Stimulated activated CD4-positive, alpha-beta T cell treated with anti-CD3 and anti-CD28 coated beads, TNF-alpha, amount 100 ng/mL, for 24 hours (primary cell): ENCODE data around the gene RAB8B.

Source experiments
- DNase-seq, 3 experiments: peaks; one replicate each; pipeline ENCODE4 v3.0.0-alpha.2; 2020; ENCODE audit warnings: low read depth in 3 of 3

The RAB8B gene

GRCh38 chr15:63276342-63277037 lies 87.1 kb downstream of the RAB8B start:
- DNase-seq: no peak

- peak; percentile 32 to 78 (median 41) for DNase-seq
These were observed 87.9 kb downstream of the RAB8B start, which contains the start of gene APH1B for GRCh38 chr15:63277038-63277892. APH1B (plus strand) TSS chr15:63277605; CDS start chr15:63277624, 19 bp downstream.

- DNase-seq: no peak
These were observed 88.6 kb downstream of the RAB8B start for GRCh38 chr15:63277893-63278456.

- no peak for DNase-seq
These were observed 93.7 kb downstream of the RAB8B start for GRCh38 chr15:63283126-63283525.

- DNase-seq: no peak
These were observed 94.9 kb downstream of the RAB8B start for GRCh38 chr15:63284335-63284734.

GRCh38 chr15:63287109-63287508 lies 97.7 kb downstream of the RAB8B start:
- DNase-seq: no peak

DNA sequence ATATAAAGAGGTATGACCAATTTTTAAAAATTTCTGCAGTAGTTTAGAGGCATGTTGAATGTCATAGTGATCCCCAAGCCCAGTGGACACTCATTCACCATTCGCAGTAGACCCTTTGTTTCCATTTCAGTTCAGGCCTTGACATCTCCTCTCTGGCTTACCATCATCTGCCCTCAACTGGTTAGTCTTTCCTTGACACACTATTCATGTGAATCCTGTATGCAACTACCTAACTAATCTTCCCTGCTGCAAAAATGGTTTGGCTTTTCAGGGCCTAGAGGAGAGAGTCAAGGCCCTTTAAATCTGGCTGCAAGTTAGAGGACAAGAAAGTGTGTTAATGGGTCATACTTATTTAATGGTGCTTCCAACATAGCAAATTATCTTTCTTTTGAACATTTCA lies 98.9 kb downstream of the RAB8B start:
- no peak for DNase-seq

GRCh38 chr15:63288778-63289378 lies 99.5 kb downstream of the RAB8B start:
- DNase-seq: no peak

DNA sequence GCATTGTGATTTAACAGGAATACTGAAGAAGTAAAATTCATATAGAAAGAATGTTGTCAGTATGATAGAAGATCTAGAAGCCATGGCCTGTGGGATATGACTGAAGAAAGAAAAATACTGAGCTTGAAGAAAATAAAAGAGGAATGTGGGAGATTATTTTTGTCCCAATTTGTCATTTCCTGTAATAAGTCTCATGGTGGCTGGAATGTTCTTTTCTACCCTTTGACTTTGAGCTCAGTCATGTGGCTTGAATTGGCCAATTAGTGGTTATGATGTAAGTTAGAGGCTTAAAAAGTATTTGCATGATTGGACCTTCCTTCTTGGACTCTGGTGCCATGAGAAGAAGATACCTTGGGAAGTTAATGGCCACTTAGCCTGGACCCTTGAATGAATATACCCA lies 102.1 kb downstream of the RAB8B start:
- no peak for DNase-seq

- no peak for DNase-seq
These were observed 102.8 kb downstream of the RAB8B start for GRCh38 chr15:63292241-63292640.

GRCh38 chr15:63292771-63293170 lies 103.4 kb downstream of the RAB8B start:
- no peak for DNase-seq

GRCh38 chr15:63294359-63294758 lies 105.0 kb downstream of the RAB8B start:
- DNase-seq: no peak

DNA sequence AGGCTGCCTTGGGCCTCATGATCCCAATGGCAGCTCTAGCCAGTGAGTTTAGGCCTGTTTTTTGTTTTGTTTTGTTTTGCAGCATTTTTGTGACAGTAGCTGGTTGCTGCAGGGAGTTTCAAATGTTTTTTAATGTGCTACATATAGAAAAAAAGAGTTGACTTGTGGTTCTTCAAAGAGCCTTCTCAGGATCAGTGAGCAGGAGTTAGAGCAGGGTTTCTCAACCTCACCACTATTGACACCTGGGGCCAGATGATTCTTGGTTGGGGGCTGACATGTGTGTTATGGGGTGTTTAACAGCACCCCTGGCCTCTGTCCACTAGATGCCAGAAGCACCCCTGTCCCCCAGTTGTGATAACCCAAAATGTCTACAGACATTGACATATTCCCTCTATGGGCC lies 105.9 kb downstream of the RAB8B start:
- DNase-seq: no peak

- no peak for DNase-seq
These were observed 106.8 kb downstream of the RAB8B start for GRCh38 chr15:63296195-63296594.

- no peak for DNase-seq
These were observed 110.7 kb downstream of the RAB8B start for GRCh38 chr15:63299943-63300575.

- no peak for DNase-seq
These were observed 111.7 kb downstream of the RAB8B start for GRCh38 chr15:63301088-63301487.

DNA sequence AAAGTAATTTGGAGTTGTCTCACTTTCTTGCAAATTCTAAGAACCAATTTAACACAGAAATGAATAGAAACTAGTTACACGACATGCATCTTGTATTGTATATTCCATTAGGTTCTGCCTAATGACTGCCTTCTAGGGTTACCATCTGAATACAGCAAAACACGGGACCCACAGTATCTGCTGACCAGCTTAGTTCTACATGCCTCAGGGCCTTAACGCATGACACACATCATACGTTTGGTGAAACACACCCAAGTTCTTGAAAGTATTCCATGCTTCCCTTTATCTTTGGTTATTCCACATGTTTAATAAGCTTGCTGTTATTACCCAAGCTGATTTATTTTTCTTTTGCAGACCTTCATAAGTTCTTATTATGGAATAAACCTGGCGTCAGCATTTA lies 115.9 kb downstream of the RAB8B start:
- no peak for DNase-seq

DNA sequence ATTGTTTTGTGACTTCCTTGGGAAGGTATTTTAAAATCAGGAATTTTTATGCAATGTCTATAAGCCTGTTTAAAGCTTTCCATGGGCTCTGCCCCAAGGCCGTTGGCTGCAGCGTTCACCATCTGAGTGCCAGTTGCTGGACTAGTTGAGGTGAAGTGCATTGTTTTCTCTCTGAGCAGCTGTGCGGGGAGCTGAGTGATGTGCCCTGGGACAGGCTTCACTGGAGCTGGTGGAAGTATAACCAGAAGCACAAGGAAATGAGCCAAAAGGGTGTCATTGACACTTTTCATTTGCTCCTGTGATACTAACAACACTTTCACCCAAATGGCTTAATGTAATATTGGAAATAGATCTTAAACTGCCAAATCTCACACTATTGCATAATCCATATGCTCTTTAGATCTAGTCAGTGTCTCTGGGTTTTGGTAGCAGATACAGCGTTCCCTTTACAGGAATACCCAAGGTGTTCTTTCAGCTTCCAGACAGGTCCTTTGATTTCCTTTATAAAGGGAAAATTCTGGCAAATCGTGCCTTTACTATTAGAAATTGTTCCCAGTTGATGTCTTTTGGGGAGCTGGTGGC lies 117.2 kb downstream of the RAB8B start:
- no peak for DNase-seq

GRCh38 chr15:63308491-63308890 lies 119.1 kb downstream of the RAB8B start:
- no peak for DNase-seq

DNA sequence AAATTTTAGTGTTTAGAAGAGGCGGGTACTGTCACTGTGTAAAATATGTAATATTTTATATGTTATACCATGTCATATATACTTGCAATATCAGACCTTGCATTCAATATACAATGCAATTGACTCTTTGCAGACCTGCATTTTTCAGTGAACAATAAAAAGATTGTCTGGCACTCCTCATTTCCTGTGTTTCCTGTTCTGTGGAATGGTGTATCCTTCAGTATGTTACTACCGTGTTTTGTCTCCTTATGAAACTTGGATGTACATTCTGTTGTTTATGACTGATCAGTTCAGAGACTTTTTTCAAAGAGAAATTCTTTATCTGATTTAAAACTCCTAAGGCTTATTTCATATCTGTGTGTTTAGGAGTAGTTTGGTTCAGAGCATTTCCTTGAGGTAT lies 119.5 kb downstream of the RAB8B start:
- no peak for DNase-seq

- DNase-seq: no peak
These were observed 121.2 kb downstream of the RAB8B start for GRCh38 chr15:63310646-63311045.
